ENCODE results near the gene DOK5. TPM values are rescaled to one million over a fixed set of nuclear protein-coding genes. Genes with fewer than 3 reads are reported as not detected.

Gene DOK5
- 10 to 100 TPM in 1 of 4 donors, 1 to 10 TPM in 3; 4.7 to 10.9 (median 7.3) TPM for total RNA-seq

DNA sequence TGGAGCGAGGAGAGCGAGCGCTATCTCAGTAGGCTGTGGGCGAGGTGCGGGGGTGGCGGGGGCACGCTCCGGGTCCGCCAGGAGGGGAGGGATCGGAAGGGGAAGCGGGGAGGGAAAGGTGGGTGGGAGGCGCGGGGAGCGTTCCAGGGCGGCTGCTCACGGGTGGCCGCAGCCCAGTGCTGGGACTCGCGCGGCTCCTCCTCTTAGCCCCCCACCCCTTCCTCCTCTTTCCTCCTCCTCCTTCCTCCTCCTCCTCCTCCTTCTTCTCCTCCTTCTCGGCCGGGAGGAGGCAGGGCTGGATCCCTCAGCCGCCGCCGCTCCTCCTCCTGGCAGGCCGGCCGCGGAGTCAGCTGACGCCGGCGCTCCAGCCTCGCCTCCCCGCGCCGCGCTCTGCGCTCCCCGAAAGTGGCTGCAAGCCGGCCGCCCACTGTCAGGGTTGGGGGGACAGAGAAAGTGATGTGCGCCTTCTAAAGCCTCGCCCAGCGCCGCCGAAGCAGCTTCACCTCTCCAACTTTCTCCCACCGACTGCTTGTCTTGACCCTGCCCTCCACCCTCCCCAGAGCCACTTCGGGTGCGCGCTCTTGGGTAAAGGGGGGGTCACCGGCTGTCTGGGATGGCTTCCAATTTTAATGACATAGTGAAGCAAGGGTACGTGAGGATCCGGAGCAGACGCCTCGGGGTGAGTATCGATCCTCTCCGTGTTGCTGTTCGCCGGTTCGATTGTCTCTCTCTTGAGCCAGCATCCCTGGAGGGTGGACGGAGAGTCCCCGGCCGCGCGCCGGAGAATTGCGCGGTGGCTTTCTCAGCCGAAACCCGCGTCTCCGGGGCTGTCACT is at the start of gene DOK5:
Gene DOK5 (plus strand): TSS at position 260 of the 835 bp plus-strand sequence. CDS start 354 bp downstream, at position 614.
- TF ChIP-seq, protein P1, sequence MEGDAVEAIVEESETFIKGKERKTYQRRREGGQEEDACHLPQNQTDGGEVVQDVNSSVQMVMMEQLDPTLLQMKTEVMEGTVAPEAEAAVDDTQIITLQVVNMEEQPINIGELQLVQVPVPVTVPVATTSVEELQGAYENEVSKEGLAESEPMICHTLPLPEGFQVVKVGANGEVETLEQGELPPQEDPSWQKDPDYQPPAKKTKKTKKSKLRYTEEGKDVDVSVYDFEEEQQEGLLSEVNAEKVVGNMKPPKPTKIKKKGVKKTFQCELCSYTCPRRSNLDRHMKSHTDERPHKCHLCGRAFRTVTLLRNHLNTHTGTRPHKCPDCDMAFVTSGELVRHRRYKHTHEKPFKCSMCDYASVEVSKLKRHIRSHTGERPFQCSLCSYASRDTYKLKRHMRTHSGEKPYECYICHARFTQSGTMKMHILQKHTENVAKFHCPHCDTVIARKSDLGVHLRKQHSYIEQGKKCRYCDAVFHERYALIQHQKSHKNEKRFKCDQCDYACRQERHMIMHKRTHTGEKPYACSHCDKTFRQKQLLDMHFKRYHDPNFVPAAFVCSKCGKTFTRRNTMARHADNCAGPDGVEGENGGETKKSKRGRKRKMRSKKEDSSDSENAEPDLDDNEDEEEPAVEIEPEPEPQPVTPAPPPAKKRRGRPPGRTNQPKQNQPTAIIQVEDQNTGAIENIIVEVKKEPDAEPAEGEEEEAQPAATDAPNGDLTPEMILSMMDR (IDR thresholded peaks at IDR 0.05) = no peak
- peak in 1 of 2 donors; percentile 56 for TF ChIP-seq POLR2A (IDR thresholded peaks at IDR 0.05)
- Histone ChIP-seq H3K36me3 (no peaks in the 10 kb centered on the region), H3K27ac (peak within 1 kb of the TSS; percentile 16 to 51 (median 20)), H3K4me1 (peaks cover 0 to 11% of the 10 kb centered on the region in 2 donors), H3K4me3 (replicated peaks in 1 of 3) (peak within 1 kb of the TSS; percentile 51 to 78 (median 66)), H3K27me3 (no peaks in the 10 kb centered on the region), H3K9me3 (no peaks in the 10 kb centered on the region)
- peak; percentile 62 to 73 for DNase-seq
- intact Hi-C loops (cut with DNase I) = no loop called here
- 1% methylated on average over 33 to 58 of the region's 71 CpGs for WGBS, 2 donors

DNA sequence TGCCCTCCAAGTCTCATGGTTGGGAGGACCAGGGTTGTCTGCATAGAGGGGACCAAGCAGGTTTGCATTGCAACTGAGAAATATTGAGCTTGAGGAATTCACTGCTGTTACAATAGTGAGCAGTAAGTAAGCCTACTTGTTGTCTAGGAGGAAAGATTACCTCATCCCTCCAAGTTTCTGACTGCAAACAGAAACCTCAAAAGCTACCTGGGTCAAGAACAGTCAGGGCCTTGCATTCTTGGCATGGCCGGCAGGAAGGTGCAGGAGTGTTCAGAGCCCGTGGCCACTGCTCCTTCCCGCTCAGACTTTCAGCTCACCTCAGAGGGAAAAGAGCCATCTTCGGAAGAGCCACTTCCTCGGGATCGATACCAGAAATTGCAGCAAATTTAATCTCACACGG is 46.0 kb upstream of the DOK5 start:
- Histone ChIP-seq H3K27ac (no peak overlapping the region), H3K9me3 (no peaks in the 10 kb centered on the region), H3K36me3 (no peaks in the 10 kb centered on the region), H3K4me1 (no peaks in the 10 kb centered on the region), H3K27me3 (no peaks in the 10 kb centered on the region), H3K4me3 (replicated peaks in 1 of 3) (no peak overlapping the region)
- DNase-seq = no peak
- 78 to 79% methylated on average over 7 of the region's 7 CpGs for WGBS, 2 donors
- TF ChIP-seq POLR2A (IDR thresholded peaks at IDR 0.05) = no peak
- TF ChIP-seq, protein P1 (IDR thresholded peaks at IDR 0.05) = no peak
- intact Hi-C loops (cut with DNase I) = no loop called here

DNA sequence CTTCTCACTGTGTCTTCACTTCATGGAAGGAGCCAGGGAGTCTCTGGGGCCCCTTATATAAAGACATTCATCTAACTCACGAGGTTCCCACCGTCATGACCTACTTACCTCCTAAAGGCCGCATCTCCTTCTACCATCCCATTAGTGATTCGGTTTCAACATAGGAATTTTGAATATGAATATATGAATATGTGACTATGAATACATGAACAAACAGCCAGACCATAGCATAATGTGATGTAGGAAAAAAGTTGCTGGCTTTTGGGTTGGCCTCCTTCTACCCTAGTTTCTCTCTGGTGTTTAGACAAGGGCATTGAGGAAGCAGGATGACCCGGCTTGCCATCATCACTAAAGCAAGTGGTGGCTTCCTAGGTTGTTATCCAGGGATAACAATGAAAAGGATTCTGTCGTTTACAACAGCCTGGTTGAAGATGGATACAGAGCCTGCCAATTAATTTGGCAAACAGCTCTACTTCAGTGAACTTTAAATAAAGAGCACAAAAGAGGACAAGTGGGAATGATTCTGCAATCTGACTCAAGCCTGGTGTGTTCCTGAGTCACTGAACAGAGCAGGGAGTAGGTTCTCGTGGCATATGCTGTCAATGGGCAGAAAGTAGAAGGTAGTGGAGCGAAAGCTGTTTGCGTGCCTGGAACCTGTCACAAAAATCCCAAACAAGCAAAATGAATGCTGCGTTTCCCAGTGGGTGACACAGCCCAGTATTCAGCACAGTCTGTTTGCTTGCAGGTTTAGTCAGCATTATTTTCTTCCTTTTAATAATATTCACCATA is 44.0 kb upstream of the DOK5 start:
- 73 to 77% methylated on average over 10 of the region's 10 CpGs for WGBS, 2 donors
- peaks cover 0 to 9% of the 10 kb centered on the region in 2 donors for H3K4me1 ChIP-seq
- no peak for DNase-seq
- no peak overlapping the region for H3K27ac ChIP-seq
- no peaks in the 10 kb centered on the region for H3K9me3 ChIP-seq
- TF ChIP-seq, protein P1 (IDR thresholded peaks at IDR 0.05) = no peak
- no peak for TF ChIP-seq POLR2A (IDR thresholded peaks at IDR 0.05)
- H3K36me3 ChIP-seq = no peaks in the 10 kb centered on the region
- intact Hi-C loops (cut with DNase I) = no loop called here
- H3K4me3 ChIP-seq (replicated peaks in 1 of 3) = no peak overlapping the region
- no peaks in the 10 kb centered on the region for H3K27me3 ChIP-seq

DNA sequence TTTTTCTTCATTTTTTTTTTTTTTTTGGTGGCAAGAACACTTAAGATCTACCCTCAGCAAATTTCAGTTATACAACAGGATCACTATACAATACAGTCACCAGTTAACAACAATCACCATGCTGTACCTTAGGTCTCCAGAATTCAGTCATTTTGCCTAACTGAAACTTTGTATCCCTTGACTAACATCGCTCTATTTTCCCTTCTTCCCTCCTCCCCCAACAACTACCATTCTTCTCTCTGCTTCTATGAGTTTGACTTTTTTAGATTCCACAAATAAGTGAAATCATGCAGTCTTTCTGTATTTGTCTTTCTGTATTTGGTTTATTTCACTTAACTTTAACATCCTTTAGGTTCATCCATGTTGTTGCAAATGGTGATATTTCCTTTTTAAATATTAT is 42.4 kb upstream of the DOK5 start:
- DNase-seq = no peak
- Histone ChIP-seq H3K4me1 (peaks cover 0 to 9% of the 10 kb centered on the region in 2 donors), H3K36me3 (no peaks in the 10 kb centered on the region), H3K4me3 (replicated peaks in 1 of 3) (no peak overlapping the region), H3K27ac (no peak overlapping the region), H3K9me3 (no peaks in the 10 kb centered on the region), H3K27me3 (no peaks in the 10 kb centered on the region)
- WGBS, 2 donors = 92 to 95% methylated on average over 1 of the region's 1 CpG
- intact Hi-C loops (cut with DNase I) = no loop called here
- TF ChIP-seq POLR2A (IDR thresholded peaks at IDR 0.05) = no peak
- TF ChIP-seq, protein P1 (IDR thresholded peaks at IDR 0.05) = no peak
